Stimulated activated CD8-positive, alpha-beta memory T cell treated with anti-CD3 and anti-CD28 coated beads, Interleukin-15, amount 100 ng/mL, for 1 hour (primary cell): ENCODE data around the gene PHF23.

Source experiments
- DNase-seq: peaks from one replicate; pipeline ENCODE4 v3.0.0-alpha.2; 2020; ENCODE audit warnings: low read depth

The PHF23 gene

DNA sequence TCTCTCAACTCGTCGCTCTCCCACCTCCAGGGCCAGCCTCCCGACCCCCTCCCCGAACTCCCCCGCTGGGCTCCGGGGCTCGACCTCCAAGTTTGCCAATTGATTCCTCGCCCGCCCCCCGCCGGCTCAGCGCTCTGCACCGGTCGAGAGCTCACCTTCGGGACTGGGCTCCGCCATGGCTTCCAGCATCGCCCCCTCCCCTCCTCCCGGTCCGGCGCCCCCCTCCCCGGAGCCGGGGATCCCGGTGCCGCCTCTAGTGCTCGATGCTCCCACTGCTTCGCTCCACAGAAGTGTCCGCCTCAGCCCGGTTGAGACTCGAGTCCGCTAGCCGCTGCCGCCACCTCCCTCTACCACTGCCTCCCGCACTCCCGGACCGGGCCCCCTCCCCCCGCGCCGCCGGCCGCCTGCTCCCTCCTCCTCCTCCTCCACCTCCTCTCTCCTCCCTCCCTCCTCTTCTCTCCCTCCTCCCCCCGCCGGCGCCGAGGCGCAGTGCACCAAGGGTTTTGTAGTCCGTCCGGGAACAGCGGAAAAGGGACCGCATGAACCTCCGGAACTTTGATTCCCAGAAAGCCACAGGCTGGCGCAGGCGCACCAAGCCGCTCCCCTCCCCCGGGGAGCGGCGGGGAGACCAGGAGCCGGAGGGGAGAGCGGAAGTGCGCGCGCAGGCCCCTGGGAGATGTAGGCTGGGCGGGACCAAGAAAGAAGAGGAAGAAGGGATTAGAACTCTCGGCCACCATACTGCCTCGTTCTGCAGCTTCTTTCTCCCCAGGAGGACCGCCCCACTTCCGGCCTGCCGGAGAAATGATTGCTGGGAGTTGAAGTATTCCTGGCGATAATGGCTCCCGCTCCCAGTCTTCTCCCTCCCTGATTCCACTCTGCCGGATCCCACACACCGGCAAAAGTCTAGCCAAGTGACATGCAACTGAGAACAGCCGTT lies at the start of gene PHF23:
Gene PHF23 (minus strand): TSS at position 367 of the 937 bp plus-strand sequence. CDS start 178 bp downstream, at position 189.
- peak; percentile 94 for DNase-seq

DNA sequence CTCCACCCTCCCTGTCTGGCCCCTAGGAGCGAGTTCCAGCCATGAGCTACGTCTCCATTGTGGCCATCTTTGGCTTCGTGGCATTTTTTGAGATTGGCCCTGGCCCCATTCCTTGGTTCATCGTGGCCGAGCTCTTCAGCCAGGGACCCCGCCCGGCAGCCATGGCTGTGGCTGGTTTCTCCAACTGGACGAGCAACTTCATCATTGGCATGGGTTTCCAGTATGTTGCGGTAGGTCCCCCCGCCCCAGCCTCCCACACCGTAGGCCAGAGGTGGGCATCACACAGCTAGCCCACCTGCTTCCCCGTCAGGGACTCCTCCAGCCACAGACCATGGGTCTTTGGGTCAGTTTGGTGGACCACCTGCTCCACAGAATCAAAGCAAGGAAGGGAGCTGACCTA lies 46.4 kb upstream of the PHF23 start:
- no peak for DNase-seq

GRCh38 chr17:7284911-7285310 lies 45.7 kb upstream of the PHF23 start:
- no peak for DNase-seq

- DNase-seq: no peak
Measured at GRCh38 chr17:7283471-7284216, 44.4 kb upstream of the PHF23 start.

DNA sequence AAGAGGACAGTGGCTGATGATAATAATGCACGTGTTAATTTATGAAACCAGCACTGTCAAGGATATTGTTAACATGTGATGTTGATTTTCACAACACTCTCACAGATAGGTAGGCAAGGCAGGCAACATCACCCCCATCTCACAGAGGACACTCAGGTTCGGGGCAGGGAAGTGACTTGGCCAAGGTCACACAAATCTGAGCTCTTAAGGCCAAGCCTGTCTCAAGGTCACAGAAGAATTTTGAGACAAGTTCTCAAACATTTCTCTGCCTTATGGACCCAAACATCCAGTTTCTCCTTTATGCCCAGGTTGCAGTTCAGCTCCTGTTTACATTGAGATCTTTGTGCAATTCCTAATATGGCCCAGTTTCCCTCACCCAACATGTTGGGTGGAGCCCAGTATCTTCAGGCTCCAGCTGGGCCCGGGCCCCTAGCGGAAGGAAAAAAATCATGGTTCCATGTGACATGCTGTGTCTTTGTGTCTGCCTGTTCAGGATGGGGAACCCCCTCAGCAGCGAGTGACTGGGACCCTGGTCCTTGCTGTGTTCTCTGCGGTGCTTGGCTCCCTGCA lies 43.6 kb upstream of the PHF23 start:
- no peak for DNase-seq

DNA sequence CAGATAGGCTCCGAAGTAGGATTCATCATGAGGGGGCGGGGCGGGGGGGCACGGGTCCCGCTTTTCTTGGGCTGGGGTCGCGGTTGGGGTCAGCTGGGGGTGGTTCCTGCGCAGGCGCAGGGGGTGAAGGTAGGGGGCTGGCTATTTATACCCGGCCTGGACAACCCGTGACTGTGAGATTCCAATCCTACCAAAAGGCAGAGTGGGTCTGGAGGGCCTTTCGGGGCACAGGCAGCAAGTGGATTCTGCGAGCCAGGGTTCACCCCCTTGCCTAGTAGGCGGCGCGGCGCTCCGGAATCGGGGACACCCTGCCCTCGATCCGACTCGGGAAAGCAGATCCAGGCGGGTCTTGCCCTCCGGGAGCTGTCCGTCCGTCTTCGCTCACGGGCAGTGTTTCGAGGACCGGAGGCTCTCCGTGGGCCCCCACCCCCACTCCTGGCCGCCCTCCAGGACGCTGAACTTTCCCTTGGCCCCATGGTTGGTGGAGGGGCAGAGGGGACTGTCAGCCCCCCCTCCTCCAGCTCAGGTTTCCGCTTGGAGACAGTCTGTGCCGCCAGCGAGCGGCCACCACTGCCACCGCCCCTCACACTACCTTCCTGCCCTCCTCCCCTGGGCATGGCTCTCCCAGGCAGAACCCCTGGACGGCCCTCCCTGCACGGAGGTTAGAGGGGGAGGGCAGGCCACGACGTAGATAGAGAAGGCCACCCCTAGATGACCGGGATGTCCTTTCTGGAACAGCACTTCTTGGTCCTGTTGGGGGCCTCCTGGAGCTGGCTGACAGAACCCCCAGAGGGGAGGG lies 42.9 kb upstream of the PHF23 start:
- DNase-seq: no peak

DNA sequence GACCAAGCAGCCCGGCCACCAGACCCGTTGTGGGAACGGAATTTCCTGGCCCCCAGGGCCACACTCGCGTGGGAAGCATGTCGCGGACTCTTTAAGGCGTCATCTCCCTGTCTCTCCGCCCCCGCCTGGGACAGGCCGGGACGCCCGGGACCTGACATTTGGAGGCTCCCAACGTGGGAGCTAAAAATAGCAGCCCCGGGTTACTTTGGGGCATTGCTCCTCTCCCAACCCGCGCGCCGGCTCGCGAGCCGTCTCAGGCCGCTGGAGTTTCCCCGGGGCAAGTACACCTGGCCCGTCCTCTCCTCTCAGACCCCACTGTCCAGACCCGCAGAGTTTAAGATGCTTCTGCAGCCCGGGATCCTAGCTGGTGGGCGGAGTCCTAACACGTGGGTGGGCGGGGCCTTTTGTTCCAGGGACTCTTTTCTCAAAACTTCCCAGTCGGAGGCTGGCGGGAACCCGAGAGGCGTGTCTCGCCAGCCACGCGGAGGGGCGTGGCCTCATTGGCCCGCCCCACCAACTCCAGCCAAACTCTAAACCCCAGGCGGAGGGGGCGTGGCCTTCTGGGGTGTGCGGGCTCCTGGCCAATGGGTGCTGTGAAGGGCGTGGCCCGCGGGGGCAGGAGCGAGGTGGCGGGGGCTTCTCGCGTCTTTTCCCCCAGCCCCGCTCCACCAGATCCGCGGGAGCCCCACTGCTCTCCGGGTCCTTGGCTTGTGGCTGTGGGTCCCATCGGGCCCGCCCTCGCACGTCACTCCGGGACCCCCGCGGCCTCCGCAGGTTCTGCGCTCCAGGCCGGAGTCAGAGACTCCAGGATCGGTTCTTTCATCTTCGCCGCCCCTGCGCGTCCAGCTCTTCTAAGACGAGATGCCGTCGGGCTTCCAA lies 42.1 kb upstream of the PHF23 start, which contains the start of gene SLC2A4:
Gene SLC2A4 (plus strand): TSS at position 645 of the 879 bp plus-strand sequence. CDS start 217 bp downstream, at position 862.
- DNase-seq: peak; percentile 56

DNA sequence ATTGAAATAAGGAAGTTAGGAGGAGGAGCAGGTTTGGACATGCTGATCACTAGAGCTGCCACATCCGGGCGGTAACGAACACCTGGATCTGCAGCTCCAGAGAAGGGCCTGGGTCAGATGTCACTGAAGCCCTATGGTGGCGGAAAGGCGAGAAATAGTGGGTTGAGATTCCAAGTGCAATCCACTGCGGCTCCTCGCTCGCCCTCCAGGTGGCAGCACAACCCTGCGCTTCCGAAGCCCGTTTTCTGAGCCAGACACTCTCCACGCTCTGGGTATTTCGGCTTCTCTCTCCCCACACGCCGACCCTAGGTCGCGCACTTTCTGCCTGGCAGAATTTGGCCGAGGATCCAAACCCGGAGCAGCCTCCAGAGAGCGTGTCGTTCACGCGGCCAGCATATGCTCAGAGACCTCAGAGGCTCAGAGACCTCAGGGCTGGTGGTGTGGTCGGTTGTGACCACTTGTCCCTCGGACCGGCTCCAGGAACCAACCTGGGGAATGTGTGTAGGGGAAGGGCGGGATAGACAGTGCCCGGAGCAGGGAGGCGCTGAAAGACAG lies 41.3 kb upstream of the PHF23 start:
- DNase-seq: peak; percentile 75

- no peak for DNase-seq
Measured at GRCh38 chr17:7279448-7279847, 40.2 kb upstream of the PHF23 start.

DNA sequence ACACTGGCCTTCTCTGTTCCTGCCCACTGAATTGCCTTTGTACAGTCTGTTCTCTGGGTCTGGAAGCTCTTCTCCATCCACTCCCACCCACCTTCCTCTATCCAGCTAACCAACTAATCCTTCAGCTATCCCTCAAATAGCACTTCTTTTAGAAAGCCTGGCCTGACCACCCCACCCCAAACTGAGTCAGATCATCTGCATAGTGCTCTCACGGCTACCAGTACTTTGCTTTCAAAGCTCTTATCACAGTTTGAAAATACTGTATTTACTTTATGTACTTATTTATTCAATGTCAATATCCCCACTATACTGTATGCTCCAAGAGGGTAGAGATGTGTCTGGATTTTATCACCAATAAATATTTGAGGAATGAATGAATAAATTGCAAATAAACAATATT lies 27.5 kb upstream of the PHF23 start:
- no peak for DNase-seq

DNA sequence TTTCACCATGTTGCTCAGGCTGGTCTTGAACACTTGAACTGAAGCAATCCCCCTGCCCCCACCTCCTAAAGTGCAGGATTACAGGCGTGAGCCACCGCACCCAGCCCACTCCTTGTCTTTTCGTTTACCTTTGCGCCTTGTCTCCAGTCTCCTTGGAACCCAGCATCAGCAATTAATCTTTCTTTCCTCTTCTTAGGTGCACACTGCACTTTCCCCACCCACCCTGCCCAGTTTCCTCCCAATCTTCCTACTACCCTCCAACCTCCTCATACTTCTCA lies 24.5 kb upstream of the PHF23 start:
- DNase-seq: no peak

DNA sequence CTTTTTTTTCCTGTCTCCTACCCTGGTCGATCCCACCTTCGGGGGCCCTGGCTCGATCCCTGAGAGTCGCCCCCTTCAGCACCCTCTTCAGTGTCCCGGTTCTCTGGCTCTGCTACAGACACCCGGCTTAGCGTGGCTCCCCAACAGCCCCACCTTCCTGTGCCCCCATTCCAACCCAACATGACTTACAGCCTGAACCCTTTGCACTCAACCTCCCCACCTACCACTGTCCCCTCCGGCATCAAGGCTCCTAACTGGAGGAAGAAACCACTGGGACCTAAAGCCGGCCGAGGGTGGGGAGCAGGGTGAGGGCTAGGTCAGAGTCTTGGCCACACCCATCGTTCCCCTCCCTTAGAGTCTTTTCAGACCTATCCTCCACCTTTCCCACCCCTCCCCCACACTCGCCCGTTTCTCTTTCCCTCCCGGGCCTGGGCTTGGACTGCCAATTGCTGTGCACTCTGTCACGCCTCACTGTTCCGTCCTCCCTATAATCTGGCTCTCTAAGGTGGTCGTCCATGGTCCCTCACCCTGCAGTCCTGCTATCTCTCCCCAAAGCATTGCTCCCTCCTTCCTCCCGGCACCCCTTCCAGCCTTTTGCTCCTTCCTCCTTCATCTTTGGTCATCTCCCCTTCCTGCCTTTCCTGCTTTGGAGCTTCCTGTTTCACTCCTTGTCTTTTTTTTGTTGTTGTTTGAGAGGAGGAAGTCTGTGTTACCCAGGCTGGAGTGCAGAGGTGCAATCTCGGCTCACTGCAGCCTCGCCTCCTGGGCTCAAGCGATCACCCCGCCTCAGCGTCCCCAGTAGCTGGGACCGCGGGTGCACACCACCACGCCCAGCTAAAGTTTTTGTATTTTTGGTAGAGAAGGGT lies 23.9 kb upstream of the PHF23 start:
- DNase-seq: no peak

- DNase-seq: no peak
Measured at GRCh38 chr17:7262192-7262934, 23.1 kb upstream of the PHF23 start, which contains the start of gene CLDN7. Gene CLDN7 (minus strand): TSS chr17:7262478. CDS start chr17:7262043, 435 bp downstream.

GRCh38 chr17:7261379-7262191 lies 22.3 kb upstream of the PHF23 start:
- no peak for DNase-seq

DNA sequence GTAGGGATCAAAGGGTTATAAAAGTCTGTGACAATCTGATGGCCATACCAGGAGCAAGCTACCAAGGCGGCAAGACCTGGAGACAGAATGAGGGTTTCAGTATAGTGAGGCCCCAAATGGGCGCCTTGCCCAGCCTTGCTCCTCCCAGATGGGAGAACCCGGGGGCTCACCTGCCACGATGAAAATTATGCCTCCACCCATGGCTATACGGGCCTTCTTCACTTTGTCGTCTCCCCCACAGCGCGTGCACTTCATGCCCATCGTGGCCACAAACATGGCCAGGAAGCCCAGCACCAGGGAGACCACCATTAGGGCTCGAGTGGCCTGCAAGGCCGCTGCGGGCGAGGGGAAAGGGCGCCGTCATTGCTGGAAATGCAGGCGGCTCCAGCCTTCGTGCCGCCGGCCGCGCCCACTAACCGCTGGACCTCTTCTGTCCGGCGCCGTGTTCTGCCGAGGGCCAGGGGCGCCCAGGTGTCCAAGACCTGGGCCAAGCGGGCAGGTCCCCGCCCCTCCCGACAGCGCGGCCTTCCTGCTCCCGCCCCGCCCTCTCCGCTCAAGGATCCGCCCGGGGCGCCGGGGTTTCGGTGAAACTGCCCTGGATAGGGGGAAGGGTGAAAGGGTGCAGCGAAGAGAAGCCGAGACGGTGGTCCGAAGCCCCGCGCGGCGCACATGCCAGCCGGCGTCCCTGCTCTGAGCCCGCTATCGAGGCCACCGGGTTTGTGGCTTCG lies 21.6 kb upstream of the PHF23 start:
- no peak for DNase-seq

- DNase-seq: no peak
Measured at GRCh38 chr17:7260151-7260550, 20.9 kb upstream of the PHF23 start.

GRCh38 chr17:7259555-7259889 lies 20.3 kb upstream of the PHF23 start:
- DNase-seq: no peak
